Activated T-cell treated with anti-CD3 and anti-CD28 coated beads, Interleukin-2, amount 50 U/mL, for 1 hour (primary cell): Measurements from ENCODE around the gene RASD2.

Source experiments
- DNase-seq: peaks from one replicate; pipeline ENCODE4 v3.0.0-alpha.2; 2020

RASD2 gene

DNA sequence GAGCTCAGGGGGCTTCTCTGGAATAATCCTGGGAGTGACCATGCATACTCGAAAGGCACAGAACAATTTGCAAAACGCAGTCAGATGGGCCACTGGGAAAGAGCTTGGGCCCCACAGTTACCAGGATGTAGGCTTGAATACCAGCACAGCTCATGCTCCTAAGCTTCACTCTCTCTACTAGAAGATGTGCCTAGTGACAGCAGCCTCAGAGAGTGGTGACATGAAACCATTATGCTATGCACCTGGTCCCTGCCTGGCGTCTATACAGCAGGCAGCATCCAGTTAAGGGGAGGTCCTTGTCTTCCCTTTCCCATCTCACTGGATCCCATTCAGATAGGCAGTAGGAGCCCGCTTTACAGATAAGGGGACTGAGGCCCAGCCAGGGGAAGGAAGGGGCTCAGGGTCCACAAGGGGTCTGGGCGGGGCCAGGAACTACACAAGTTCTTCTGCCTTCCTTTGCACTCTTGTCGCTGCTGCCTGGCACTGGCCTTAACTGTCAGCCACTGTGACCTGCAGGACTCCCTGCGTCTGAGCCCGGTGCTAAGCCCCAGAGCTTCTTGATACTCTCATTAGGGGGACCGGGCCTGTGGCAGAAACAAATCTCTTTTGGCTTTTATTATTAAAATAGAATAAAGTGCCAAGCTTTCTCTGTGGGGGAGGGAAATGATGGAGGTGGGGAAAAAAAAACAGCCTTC is 21.2 kb upstream of the RASD2 start:
- no peak for DNase-seq

DNA sequence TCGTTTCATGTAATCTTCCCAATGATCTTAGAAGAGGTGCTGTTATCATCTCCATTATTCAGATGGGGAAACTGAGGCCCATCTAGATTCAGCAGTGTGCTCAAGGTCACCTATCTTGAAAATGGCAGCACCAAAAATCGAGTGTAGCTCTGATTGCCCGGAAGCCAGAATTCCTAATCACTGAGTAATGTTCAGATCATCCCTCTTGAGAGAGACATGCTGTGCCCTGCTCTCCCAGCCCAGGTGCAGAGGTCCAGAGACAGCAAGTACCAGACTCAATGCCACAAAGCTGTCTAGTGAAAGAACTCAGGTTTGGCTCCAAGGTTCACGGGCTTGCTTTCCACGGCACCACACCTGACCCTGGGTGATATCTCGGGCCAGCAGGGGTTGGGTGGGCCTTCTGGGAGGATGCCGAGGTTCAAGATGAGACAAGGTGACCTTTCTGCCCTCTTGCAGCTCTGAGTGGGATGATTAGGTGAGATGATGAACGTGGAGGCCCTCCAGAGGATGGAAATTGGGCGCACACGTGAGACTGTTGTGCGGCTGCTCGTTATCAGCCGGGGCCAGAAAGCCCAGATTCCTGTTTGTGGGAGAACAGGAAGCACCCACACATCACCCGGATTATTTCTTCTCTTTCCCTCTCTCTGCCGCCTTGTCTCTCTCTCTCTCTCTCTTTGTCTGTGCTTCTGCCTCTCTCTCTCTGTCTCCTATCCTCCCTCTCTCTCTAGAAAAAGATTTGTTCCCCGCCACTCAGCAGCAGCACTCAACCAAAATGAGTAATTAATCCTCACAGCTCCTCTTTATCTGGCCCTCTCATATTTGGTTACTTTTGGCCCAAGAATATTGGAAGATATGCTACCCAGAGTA is 19.0 kb upstream of the RASD2 start:
- DNase-seq: no peak

DNA sequence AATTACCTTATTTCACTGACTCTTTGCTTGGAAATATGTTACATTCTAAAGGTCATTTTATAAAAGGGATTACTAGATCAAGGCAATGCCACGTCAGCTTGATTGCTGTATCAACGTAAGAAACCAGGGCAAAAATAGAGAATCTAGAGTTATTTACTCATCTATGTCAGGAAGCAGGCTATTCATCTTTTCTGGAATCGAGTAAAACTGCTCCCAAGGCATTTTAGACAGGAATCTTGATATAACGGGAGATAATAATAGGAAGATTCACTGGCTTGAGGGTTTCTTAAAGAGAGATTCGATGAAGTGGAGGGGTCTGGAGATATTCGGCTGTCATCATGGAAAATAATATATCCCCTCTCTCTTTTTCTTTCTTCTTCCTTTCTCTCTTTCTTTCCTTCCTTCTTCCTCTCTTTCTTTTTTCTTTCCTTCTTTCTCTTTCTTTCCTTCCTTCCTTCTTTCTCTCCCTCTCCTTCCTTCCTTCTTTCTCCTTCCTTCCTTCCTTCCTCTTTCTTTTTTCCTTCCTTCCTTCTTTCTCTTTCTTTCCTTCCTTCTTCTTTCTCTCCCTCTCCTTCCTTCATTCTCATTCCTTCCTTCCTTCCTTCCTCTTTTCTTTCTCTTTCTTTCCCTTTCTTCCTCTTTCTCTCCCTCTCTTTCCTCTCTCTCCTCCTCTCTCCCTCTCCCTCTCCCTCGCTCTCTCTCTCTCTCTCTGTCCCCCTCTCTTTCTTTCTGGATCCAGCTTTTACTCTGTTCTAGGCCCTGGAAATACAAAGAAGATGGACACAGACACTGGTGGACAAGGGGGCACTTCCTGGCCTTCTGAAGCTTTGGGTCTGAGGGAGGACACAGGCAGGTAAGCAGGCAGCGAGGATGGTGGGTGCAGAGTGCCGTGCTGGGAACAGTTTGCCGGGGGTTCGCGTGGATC is 18.1 kb upstream of the RASD2 start:
- no peak for DNase-seq

DNA sequence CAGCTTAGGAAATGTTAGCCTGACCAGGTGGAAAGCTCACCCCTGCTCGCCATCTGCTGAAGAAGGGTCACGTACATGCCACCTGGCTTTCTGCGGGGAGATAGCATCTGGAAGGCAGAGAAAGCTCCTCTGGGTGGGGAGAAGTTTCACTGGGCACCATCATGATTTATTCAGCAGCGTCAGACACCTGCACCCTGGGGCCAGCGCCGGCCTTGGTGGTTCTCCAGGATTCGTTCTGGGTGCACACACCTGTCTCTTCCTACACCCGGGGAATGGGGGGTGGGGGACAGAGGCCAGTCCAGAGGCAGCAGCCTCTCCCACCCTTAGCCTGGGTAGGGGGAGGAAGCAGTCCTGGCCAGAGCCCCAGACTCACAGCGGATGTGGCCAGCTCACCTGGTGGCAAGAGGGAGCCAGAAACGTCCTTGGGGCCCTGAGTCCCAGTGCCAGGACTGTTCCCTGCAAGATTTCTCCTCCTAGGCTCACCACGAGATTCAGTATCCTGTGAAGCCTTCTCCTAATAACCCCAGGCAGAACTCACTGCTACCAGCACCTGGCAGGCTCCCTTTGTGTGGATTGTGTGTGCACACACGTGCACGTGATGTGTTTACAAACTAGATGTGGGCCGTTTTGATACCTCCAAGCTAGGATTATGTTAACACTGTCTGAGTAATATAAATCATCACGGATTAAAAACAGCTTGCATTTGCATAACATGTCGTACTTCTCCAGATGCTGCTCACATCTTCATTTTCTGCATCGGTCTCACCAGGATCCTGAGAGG is 17.3 kb upstream of the RASD2 start:
- no peak for DNase-seq

DNA sequence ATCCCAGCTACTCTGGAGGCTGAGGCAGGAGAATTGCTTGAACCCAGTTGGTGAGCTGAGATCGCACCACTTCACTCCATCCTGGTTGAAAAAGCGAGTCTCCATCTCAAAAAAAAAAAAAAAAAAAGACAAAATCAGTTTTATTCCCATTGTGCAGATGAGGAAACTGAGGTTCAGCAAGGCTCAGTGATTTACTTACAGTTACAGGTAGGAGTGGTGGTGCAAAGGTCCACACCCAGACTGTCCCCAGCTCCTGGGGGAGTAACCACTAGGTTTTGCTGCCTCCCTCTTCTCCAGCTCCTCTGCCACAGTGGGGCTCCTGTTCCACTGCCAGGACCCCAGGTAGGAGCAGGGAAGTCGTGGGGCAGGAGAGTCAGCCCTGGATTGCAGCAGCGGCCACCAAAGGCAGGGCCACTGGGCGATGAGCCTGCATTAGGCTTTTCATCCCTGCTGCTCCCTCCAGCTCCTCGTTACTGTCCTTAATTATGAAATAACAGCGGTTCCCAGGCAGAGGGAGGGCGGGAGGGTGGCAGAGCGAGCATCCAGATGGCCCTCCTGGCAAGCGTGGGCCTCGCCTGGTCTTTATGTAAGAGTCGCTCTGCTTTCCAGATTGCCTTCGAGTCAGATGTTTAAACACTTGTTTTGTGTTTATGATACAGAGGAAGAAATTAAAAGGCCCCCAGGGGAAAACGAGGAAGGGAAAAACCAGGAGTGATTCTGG is 15.5 kb upstream of the RASD2 start:
- DNase-seq: no peak

DNA sequence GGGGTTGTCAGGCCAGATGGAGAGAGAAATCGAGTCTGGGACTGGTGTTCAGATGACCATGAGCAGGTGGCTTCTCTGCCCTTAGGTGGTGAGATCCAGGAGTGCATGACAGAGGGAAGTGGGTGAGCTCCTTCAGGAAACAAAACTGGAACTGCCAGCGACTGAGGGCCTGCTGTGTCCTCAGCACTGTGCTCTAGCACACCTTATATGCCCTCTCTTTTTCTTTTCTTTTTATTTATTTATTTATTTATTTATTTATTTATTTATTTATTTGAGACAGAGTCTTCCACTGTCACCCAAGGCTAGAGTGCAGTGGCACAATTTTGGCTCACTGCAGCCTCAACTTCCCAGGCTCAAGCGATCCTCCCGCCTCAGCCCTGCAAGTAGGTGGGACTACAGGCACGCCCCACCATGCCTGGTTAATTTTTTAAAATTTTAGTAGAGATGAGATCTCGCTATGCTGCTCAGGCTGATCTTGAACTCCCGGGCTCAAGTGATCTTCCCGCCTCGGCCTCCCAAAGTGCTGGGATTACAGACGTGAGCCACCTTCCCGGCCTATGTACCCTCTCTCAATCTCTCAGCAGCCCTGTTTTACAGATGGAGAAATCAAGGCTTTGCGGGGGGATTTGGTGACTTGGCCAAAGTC is 14.8 kb upstream of the RASD2 start:
- no peak for DNase-seq

DNA sequence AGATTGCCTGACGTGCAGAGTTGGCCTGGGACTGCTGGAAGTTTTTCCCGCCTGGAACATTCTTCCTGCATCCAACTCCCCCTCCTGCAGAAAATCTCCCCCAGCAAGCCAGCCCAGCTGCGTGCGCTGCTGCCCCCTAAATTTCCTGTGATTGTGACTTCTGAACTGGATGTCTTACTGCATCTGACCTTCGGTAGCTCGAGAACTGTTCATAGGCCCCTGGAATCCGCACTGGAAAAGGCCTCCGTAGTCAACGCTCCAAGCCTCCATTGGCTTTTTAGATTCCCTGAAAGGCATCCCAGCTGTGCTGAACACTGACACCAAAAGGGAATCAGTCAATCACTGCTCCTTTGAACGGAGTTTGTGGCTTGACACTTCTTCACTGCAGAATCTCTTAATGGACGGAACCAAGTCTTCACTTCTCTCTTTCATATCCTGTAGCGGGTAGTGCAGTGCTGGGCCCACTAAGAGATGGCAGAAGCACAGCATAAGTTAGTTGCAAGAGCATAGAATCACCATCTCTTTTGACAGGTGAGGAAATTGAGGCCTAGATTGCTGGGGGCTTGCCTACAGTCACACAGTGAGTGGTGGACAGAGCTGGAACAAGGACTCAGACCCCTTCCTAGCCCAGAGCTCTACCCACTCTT is 14.2 kb upstream of the RASD2 start:
- no peak for DNase-seq

DNA sequence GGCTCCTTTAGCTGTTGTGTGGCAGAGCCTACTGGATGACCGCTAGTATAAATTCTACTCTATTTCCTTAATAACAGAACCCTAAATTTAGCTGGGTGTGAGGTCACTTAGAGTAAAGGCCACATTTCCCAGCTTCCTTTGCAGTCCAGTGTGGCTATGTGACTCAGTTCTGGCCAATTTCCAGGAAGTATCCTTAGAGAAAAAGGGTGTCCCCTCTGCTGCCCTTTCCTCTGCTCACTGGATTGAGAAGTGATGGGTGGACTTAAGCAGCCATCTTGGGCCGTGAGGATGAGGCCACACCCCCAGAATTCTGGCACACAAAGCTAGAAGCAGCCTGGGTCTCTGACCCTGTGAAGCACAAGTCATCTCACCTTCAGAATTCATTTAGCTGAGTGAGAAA is 11.7 kb upstream of the RASD2 start:
- DNase-seq: no peak

DNA sequence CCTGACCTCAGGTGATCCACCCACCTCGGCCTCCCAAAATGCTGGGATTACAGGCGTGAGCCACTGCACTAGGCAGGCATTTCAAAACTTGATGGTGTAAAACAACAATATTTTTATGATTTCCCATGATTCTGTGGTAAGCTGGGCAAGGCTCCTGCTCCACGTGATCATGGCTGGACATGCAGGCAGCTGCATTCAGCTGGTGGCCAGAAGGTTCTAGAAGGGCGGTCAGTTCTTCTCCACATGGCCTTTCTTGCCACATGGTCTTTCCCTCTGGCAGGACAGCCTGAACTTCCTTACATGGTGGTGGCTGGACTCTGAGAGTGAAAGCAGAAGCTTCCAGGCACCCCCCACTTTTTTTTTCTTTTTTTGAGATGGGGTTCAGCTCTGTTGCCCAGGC is 9.9 kb upstream of the RASD2 start:
- no peak for DNase-seq

DNA sequence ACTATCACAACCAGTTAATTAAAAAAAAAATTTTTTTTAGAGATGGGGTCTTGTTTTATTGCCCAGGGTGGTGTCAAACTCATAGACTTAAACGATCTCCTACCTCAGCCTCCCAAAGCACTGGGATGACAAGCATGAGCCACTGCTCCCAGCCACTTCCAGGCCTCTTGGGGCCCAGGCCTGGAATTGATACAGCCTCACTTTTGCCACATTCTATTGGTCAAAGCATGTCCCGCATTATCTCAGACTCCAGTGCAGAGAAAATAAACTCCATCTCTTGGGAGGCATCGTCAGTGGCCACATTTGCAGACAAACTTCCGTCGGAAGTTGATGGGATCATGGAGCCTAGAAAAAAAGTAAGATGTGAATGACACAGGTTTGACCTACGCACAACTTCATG is 9.4 kb upstream of the RASD2 start:
- DNase-seq: no peak

DNA sequence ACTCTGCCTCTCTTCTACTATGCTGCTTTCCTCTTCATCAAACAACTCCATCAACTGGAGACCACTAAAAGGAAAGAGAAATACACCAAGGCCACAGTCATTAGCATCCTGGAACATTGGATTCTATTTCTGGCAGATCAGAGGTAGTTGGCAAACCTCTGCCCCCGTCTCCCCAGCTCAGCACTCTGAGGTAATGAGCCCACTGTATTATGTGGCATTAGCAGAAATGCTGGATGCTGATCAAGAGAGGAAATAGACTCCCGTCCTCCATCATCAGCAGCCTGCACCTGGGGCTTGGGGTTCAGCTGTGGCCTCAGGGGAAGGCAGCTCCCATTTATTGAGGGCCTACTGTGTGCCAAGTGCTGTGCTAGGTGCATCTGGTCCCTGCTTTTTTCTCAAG is 9.0 kb upstream of the RASD2 start:
- DNase-seq: no peak

DNA sequence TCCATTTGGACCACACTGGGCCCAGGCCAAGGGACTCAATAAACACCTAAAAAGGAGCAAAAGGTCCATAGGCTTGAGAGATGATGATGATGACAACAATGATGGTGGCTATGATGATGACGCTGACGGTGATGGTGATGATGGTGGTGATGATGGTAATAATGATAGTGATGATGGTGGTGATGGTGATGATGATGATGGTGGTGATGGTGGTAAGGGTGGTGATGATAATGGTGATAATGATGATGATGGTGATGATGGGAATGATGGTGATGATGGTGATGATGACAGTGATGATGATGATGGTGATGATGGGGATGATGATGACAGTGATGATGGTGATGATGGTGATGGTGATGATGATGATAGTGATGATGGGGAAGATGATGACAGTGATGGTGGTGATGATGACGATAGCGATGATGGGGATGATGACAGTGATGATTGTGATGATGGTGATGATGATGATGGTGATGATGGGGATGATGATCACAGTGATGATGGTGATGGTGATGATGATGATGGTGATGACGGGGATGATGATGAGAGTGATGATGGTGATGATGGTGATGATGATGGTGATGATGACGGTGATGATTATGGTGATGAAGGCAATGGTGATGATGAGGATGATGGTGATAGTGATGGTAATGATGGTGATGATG is 7.1 kb upstream of the RASD2 start:
- DNase-seq: no peak

DNA sequence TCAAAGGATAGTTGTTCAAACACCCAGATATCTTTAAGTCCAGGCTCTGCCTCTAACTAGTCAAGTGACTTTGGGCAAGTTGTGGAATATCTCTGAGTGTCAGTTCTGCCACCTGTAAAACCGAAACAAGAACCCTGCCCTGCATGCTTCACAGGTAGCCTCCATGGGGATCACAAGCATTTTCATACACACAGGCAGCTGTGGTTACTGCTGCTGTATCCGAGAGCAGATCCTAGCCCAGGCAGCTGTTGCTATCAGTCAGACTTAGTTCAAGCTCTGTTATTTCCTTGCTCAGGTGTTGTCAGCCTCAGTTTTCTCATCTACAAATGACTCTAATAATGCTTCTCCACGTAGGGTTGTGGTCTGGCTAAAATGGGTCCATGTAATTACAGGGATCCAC is 6.5 kb upstream of the RASD2 start:
- DNase-seq: no peak

DNA sequence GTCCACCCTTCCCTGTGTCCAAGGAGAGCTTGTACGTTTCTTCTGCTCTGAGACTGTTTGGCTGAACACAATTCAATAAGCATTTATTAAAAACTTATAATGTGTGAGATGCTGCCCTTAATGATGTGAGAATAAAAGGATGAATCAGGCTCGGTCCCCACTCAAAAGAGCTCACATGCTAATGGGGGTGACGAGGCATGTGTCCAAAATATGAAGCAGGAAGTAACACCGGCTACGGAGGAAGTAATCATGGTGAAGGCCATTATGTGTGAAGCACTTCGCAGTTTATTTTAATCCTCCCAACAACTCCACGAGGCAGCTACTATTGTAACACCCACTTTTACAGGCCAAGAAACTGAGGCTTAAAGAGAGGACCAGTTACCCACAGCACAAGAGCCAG is 3.4 kb upstream of the RASD2 start:
- no peak for DNase-seq

DNA sequence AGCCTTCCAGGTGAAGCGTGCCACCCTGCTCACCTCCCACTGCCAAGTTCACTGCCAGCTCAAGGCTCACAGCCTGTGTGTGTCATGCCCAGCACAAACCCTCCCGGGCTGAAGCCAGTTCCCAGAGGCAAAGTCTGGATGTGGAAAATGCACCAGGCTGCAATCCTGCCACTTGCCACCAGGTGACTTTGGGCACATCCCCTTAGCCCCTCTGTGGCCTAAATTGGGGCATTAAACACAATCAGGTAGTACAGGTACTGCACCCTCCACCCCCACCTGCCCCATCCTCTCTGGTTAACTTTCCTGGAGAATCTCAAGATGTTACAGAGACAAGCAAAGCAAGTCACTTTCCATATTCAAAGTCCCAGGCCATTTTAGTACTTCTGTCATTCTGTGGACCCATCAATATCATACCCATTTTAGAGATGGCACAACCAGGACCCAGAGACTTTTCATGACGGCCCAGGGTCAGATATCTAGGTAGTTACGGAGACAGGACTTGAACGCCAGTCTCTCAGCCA is 1.8 kb upstream of the RASD2 start:
- peak; percentile 45 for DNase-seq

DNA sequence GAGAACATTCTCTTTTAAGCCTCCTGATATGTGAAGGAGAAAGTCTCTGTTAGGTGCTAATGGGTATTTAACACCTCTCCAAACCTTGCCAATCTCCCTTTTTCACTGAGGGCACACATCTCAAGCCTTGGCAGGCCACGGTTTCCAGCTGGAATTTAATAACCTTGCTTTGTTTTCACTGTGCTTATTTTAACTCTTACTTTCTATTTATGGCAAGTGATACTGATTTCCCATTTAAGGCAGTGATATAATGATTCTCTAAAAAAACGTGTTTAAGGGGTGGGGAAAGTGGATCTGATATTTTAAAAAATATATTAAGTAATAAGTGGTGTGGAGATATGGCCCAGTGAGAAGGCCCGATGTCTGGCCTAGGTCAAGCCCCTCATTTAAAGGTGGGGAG is 1.1 kb upstream of the RASD2 start:
- DNase-seq: no peak

DNA sequence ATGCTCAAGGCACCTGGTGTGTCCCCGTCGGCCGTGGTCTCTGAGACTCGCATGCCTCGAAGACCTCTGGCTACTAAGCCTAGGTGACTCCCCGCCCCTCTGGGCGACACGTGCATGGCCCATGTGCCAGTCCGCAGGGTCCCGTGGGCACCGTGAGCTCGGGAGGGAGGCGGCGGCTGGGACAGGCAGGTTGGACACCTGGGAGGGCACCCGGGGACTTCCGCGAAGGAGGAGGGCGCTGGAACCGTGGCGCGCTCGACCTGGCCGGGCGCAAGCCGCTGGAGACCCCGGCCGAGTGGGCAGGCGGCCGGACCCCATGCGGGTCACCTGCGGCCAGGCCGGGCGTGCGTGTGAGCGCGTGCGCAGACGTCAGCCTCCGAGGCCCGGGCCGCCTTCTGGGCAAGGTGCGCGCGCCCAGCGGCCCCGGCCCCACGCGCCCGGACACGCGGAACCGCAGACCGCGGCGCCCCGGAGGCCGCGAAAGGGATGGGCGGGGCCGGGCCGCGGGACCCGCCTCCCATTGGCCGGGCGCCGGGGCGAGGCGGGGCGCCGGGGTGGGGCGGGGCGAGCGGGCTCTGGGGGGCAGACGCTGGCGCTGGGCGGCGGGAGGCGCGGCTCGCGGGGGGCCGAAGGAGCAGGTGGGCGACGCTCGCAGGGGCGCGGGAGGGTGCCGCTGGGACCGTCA is 579 bp upstream of the RASD2 start:
- peak; percentile 77 for DNase-seq

DNA sequence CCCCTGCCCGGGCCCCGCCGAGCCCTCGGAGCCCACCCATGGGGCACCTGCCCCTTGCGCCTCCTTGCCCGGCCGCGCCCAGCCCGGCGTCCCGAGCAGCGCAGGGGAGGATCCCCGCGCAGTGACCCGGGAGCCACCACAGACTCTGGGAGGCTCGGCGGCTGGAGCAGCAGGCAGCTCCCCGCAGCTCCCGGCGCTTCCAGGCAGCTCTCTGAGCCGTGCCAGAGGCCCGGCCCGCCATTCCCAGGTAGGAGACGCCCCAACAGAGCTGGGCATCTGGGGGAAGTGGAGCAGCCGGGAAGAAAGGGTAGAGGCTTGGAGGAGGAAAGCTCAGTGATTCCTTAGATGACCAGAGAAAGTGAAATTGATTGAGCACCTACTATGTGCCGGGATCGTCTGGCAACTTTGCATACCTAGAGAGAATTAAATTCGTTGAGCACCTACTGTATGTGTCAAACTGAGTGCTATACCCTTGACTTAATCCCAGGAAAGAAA is 670 bp downstream of the RASD2 start:
- no peak for DNase-seq
